ENCODE measurements around the gene HOXD9.

DNA sequence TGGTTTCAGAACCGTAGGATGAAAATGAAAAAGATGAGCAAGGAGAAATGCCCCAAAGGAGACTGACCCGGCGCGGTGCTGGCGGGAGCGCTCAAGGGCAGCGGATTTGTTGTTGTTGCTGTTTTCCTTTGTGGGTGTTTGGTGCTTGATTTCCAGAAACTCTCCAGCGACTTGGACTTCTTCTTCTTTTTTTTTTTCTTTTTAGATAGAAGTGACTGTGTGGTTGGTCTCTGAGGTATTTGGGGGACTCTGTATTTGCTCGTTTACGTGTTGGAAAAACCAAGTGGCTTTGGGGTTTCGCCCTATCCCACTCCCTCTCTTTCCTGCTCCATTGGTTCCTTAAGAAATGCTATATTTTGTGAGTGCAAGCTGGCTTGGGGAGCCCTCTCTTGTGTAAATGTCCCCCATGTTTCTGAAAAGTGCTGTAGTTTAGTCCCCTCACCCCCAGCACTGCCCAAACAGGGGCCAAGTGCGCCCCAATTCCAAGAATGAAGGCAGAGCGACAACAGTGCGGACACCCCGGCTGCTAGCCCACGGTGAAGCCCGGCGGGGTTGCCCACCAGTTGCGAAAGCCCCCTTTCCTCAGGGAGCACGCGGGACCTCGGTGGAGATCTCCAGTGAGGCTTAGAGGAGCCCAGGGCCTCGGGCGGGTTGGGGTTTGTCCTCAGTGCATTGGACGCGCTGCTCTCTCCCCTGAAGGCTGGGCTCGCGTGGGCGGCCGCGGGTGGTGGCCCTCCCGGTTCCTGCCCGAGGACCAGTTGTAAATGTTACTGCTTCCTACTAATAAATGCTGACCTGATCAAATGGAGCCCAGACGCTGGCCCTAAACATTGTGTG, 1.8 kb downstream of the HOXD9 start:
- TF ChIP-seq, protein P1, sequence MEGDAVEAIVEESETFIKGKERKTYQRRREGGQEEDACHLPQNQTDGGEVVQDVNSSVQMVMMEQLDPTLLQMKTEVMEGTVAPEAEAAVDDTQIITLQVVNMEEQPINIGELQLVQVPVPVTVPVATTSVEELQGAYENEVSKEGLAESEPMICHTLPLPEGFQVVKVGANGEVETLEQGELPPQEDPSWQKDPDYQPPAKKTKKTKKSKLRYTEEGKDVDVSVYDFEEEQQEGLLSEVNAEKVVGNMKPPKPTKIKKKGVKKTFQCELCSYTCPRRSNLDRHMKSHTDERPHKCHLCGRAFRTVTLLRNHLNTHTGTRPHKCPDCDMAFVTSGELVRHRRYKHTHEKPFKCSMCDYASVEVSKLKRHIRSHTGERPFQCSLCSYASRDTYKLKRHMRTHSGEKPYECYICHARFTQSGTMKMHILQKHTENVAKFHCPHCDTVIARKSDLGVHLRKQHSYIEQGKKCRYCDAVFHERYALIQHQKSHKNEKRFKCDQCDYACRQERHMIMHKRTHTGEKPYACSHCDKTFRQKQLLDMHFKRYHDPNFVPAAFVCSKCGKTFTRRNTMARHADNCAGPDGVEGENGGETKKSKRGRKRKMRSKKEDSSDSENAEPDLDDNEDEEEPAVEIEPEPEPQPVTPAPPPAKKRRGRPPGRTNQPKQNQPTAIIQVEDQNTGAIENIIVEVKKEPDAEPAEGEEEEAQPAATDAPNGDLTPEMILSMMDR (IDR thresholded peaks at IDR 0.05 in 8 of 11, conservative IDR thresholded peaks at IDR 0.05 in 3 of 11), result no peak
- TF ChIP-seq POLR2A (IDR thresholded peaks at IDR 0.05) (no peak), POLR2AphosphoS5 (IDR thresholded peaks at IDR 0.05) (no peak)

Measured in spleen (tissue), 7 donors.